ENCODE measurements around the gene SLC22A8.

DNA sequence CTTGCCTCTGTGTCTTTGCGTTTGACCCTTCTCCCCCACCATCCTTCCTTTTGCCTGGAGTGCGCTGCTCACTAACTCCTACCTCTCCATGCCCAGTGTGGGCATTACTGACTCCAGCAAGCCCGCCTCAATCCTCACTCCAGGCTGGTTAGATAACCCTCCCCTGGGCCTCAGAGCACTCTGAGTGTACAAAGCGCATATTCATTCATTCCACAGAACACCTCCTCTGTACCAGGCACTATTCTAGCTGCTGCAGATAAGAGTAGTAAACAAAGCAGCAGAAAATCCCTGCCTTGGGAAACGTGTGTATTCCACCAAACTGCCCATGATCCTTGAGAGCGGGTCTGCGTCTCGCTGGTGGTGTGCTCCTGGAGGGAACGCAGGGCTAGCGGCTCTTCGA, 3.2 kb downstream of the SLC22A8 start:
- no peak for TF ChIP-seq POLR2A (IDR thresholded peaks at IDR 0.05)
- TF ChIP-seq, protein P1, sequence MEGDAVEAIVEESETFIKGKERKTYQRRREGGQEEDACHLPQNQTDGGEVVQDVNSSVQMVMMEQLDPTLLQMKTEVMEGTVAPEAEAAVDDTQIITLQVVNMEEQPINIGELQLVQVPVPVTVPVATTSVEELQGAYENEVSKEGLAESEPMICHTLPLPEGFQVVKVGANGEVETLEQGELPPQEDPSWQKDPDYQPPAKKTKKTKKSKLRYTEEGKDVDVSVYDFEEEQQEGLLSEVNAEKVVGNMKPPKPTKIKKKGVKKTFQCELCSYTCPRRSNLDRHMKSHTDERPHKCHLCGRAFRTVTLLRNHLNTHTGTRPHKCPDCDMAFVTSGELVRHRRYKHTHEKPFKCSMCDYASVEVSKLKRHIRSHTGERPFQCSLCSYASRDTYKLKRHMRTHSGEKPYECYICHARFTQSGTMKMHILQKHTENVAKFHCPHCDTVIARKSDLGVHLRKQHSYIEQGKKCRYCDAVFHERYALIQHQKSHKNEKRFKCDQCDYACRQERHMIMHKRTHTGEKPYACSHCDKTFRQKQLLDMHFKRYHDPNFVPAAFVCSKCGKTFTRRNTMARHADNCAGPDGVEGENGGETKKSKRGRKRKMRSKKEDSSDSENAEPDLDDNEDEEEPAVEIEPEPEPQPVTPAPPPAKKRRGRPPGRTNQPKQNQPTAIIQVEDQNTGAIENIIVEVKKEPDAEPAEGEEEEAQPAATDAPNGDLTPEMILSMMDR (IDR thresholded peaks at IDR 0.05 in 8 of 11, conservative IDR thresholded peaks at IDR 0.05 in 3 of 11), result no peak

Data from spleen (tissue), 7 donors.